HepG2 (cell line): ENCODE data around the gene TRDMT1. TPM values are rescaled to one million over a fixed set of nuclear protein-coding genes. Genes with fewer than 3 reads are reported as not detected.

ENCODE experiments used
- AGO1 ChIP-seq: fragments of 200-400 bp; formaldehyde crosslinking; IDR thresholded peaks from 2 replicates; pipeline ENCODE4 v1.6.1; 2017; ENCODE audit warnings: mild to moderate bottlenecking, low read depth, low read length, moderate library complexity; ENCODE audit not compliant: poor library complexity, severe bottlenecking
- EHMT2 ChIP-seq: fragments of 200-600 bp; sonication (generic); IDR thresholded peaks from 2 replicates; pipeline ENCODE4 v1.7.0; 2017; ENCODE audit warnings: antibody characterized with exemption, low read depth, low read length, borderline replicate concordance
- GATAD2A ChIP-seq: IDR thresholded peaks from 2 replicates; pipeline ENCODE4 v1.6.1; 2016
- HMGXB3 ChIP-seq: sonication (generic); formaldehyde crosslinking; IDR thresholded peaks from 2 replicates; pipeline ENCODE4 v1.4.0; 2020; ENCODE audit warnings: missing genetic modification reagents, borderline replicate concordance
- IKZF5 ChIP-seq: IDR thresholded peaks from 2 replicates; pipeline ENCODE4 v1.6.1; 2018; ENCODE audit warnings: missing genetic modification reagents, mild to moderate bottlenecking, missing compliant biosample characterization
- MZF1 ChIP-seq: sonication (generic); formaldehyde crosslinking; IDR thresholded peaks from 2 replicates; pipeline ENCODE4 v1.8.1; 2023; ENCODE audit warnings: mild to moderate bottlenecking, missing genetic modification reagents, borderline replicate concordance
- RFXAP ChIP-seq: sonication (generic); formaldehyde crosslinking; IDR thresholded peaks from 2 replicates; pipeline ENCODE4 v1.4.0; 2020; ENCODE audit warnings: missing genetic modification reagents, borderline replicate concordance
- SNAPC5 ChIP-seq: sonication (generic); formaldehyde crosslinking; IDR thresholded peaks from 2 replicates; pipeline ENCODE4 v1.8.1; 2023; ENCODE audit warnings: mild to moderate bottlenecking, missing genetic modification reagents, borderline replicate concordance
- ZBTB44 ChIP-seq: sonication (generic); formaldehyde crosslinking; IDR thresholded peaks from 2 replicates; pipeline ENCODE4 v1.4.0; 2020; ENCODE audit warnings: missing genetic modification reagents
- ZFP36L2 ChIP-seq: sonication (generic); formaldehyde crosslinking; IDR thresholded peaks from 2 replicates; pipeline ENCODE4 v1.4.0; 2020; ENCODE audit warnings: missing genetic modification reagents
- ZFX ChIP-seq: sonication (generic); formaldehyde crosslinking; IDR thresholded peaks from 2 replicates; pipeline ENCODE4 v1.4.0; 2020; ENCODE audit warnings: mild to moderate bottlenecking, low read depth, missing genetic modification reagents, moderate library complexity
- ZNF576 ChIP-seq: sonication (generic); formaldehyde crosslinking; IDR thresholded peaks from 2 replicates; pipeline ENCODE4 v1.4.0; 2020; ENCODE audit warnings: mild to moderate bottlenecking, missing genetic modification reagents
- ZNF691 ChIP-seq: sonication (generic); formaldehyde crosslinking; IDR thresholded peaks from 2 replicates; pipeline ENCODE4 v1.4.0; 2020; ENCODE audit warnings: missing genetic modification reagents, low read depth, mild to moderate bottlenecking, borderline replicate concordance
- ZNF710 ChIP-seq: sonication (generic); formaldehyde crosslinking; IDR thresholded peaks from 2 replicates; pipeline ENCODE4 v1.5.0; 2020; ENCODE audit warnings: mild to moderate bottlenecking, missing genetic modification reagents, borderline replicate concordance
- ZNF841 ChIP-seq: sonication (generic); formaldehyde crosslinking; IDR thresholded peaks from 2 replicates; pipeline ENCODE4 v1.8.1; 2023; ENCODE audit warnings: missing genetic modification reagents, borderline replicate concordance
- polyA plus RNA-seq, 8 experiments: library from polyadenylated mRNA; depleted of rRNA in 3 of 8; stranded (reverse) in 7 of 8; unstranded in 1 of 8; fragments of >200 nt; fragmentation: Illumina TruSeq in 4 of 8; extraction: Trizol in 4 of 8; gene quantifications; 2 replicates each; pipeline versions ENCODE4 v1.2.1 to v1.2.3, GENCODE V29; 2011 to 2016; ENCODE audit warnings: low read depth in 4 of 8, missing spikeins in 1 of 8, mixed read lengths in 1 of 8; ENCODE audit not compliant: insufficient read depth in 1 of 8
- total RNA-seq, 5 experiments: library from RNA; depleted of rRNA; stranded (reverse); fragments of >200 nt; fragmentation: Illumina TruSeq; extraction: Trizol; gene quantifications; 2 replicates each; pipeline ENCODE4 v1.2.3, GENCODE V29; 2016; ENCODE audit warnings: low read depth in 1 of 5

TRDMT1 gene
- total and polyA plus RNA-seq, 2 of the 13 experiments (the other 11 are each of a cell fraction or from before 2014, with no cell fraction given), result 2.0 to 3.0 TPM

GRCh38 chr10:17200912-17201793, at the start of gene TRDMT1 (continued):
- TF ChIP-seq RFXAP (CRISPR knock-in tag) (peak; percentile 81), ZBTB44 (CRISPR knock-in tag) (peak; percentile 72; the same call in 1 of the 2 replicates), HMGXB3 (CRISPR knock-in tag) (peak; percentile 84; the same call in 1 of the 2 replicates), IKZF5 (CRISPR knock-in tag) (peak; percentile 93), AGO1 (peak; percentile 46), ZNF576 (CRISPR knock-in tag) (peak; percentile 79; the same call in 1 of the 2 replicates), ZNF841 (CRISPR knock-in tag) (no peak), ZNF691 (CRISPR knock-in tag) (peak; percentile 91), SNAPC5 (CRISPR knock-in tag) (0 out of 2 replicates have a peak, but pooled peaks have one; percentile 34), GATAD2A (CRISPR knock-in tag) (peak; percentile 71), MZF1 (CRISPR knock-in tag) (0 out of 2 replicates have a peak, but pooled peaks have one; percentile 78), ZFX (CRISPR knock-in tag) (peak; percentile 100), EHMT2 (peak; percentile 99), ZNF710 (CRISPR knock-in tag) (peak; percentile 76; the same call in 1 of the 2 replicates), ZFP36L2 (CRISPR knock-in tag) (no peak)
